BJ (cell line): Measurements from ENCODE around the gene MICALL1. TPM values are rescaled to one million over a fixed set of nuclear protein-coding genes. Genes with fewer than 3 reads are reported as not detected.

ENCODE experiments used
- CTCF ChIA-PET: fragments of 350-600 bp; formaldehyde crosslinking; extraction: SDS; loops from one replicate; lab custom pipeline; 2021; ENCODE audit warnings: antibody characterized with exemption, inconsistent platforms; lab: Yijun Ruan, JAX
- POLR2A ChIA-PET: fragments of 300-600 bp; sonication (Branson Sonifier 250); formaldehyde crosslinking; extraction: SDS; loops from one replicate; lab custom pipeline; 2021; ENCODE audit warnings: antibody characterized with exemption; lab: Charles Lee
- DNase-seq: peaks from one replicate; pipeline ENCODE4 v3.0.0-alpha.2; 2011; ENCODE audit warnings: low read depth
- H3K27me3 ChIP-seq: 2 replicates; pipeline ENCODE4 v1.6.0; 2011; ENCODE audit warnings: low read length; ENCODE audit not compliant: control insufficient read depth, insufficient read depth
- H3K36me3 ChIP-seq: 2 replicates; pipeline ENCODE4 v1.5.1; 2011; ENCODE audit warnings: low read length; ENCODE audit not compliant: control insufficient read depth, insufficient read depth
- H3K4me3 ChIP-seq: 2 replicates; pipeline ENCODE4 v1.5.1; 2011; ENCODE audit warnings: low read depth, mild to moderate bottlenecking, control low read depth, low read length
- polyA plus RNA-seq: library from polyadenylated mRNA; depleted of rRNA; stranded (reverse); fragments of >200 nt; gene quantifications from 2 replicates; pipeline ENCODE4 v1.2.3, GENCODE V29; 2011
- TF ChIP-seq, protein P1 (sequence below): IDR thresholded peaks from 2 replicates; pipeline ENCODE4 v1.5.1; 2011; ENCODE audit warnings: low read depth, mild to moderate bottlenecking, control low read depth, inconsistent platforms, low read length, moderate library complexity; ENCODE audit not compliant: insufficient read depth

Gene MICALL1
- polyA plus RNA-seq, 1 experiment = 26.5 TPM

DNA sequence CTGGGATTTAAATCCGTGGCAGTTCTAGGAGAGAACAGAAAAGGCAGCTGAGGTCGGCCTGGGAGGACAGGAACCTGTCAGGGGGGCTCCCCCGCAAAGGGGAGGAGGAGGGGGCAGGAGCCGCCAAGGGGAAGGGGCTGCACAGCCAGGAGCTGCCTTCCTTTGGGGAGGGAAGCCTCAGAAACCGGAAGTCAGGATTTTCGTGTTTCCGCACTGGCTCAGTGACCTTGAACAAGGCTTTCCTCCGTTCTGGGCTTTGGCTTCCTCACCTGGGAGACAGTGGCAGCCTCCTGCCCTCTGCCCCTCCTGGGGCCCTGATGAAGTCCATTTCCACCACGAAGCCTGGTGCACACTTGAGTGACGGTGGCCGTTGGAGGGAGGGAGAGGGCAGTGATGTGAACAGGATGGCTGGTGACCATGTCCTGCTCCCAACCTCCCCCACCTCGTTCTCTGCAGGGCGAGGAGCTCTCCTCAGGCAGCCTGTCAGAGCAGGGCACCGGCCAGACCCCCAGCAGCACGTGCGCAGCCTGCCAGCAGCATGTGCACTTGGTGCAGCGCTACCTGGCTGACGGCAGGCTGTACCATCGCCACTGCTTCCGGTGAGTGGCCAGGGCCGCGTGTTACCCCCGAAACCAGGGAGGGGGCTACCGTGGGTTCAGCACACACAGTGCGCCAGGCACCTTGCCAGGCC, 12.6 kb downstream of the MICALL1 start:
- POLR2A ChIA-PET = interaction anchor here (0.5 kb wide), 1 partner anchor 55 kb away, joined by 4 read pairs; no protein-coding TSS in a partner anchor
- CTCF ChIA-PET = interaction anchor here (0.9 to 1.3 kb wide), 3 partner anchors 9 to 15 kb away, joined by 3 to 4 read pairs (median 4); partner anchors contain the start of gene MICALL1
- Histone ChIP-seq H3K36me3 (peaks cover 33% of the 10 kb centered on the region), H3K27me3 (no peaks in the 10 kb centered on the region), H3K4me3 (no peak overlapping the region)
- DNase-seq = no peak
- TF ChIP-seq, protein P1, sequence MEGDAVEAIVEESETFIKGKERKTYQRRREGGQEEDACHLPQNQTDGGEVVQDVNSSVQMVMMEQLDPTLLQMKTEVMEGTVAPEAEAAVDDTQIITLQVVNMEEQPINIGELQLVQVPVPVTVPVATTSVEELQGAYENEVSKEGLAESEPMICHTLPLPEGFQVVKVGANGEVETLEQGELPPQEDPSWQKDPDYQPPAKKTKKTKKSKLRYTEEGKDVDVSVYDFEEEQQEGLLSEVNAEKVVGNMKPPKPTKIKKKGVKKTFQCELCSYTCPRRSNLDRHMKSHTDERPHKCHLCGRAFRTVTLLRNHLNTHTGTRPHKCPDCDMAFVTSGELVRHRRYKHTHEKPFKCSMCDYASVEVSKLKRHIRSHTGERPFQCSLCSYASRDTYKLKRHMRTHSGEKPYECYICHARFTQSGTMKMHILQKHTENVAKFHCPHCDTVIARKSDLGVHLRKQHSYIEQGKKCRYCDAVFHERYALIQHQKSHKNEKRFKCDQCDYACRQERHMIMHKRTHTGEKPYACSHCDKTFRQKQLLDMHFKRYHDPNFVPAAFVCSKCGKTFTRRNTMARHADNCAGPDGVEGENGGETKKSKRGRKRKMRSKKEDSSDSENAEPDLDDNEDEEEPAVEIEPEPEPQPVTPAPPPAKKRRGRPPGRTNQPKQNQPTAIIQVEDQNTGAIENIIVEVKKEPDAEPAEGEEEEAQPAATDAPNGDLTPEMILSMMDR = no peak

DNA sequence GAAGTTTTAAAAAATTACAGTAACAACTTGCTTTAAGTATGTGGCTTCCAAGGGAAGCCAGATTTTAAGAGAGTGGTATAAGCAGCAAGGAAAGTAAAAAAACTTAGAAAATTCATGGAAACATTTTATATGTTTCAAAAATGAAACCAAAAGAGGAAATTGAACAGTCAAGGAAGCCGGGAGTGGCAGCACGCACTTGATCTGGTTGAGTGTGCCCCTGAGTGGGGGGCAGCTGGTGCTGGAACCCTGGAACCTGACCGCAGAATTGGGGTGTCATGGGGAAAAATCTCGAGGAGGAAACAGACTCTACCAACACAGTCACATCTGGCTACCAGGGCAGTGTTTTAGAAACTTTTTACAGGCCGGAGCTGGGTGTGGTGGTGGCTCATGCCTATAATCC, 14.0 kb downstream of the MICALL1 start:
- POLR2A ChIA-PET = no interaction called here
- CTCF ChIA-PET = interaction anchor here (0.7 to 1.3 kb wide), 2 partner anchors 14 to 46 kb away, joined by 3 to 4 read pairs; partner anchors contain the start of gene MICALL1

DNA sequence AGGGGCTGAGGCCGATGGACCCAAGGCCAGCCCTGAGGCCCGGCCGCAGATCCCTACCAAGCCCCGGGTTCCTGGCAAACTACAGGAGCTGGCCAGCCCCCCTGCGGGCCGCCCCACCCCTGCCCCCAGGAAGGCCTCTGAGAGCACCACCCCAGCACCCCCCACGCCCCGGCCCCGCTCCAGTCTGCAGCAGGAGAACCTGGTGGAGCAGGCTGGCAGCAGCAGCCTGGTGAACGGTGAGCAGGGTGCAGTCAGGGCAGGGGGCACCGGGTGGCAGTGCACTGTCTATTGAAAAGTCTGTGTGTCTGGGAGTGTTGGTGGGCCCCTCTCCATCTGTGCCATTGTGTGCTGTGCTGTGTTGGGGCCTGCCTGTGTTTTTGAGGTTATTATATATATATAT, 16.1 kb downstream of the MICALL1 start:
- POLR2A ChIA-PET = no interaction called here

More for the DNA sequence above, 14.0 kb downstream of the MICALL1 start:
- TF ChIP-seq, protein P1 = no peak
- Histone ChIP-seq H3K4me3 (no peak overlapping the region), H3K36me3 (peaks cover 44% of the 10 kb centered on the region), H3K27me3 (no peaks in the 10 kb centered on the region)
- no peak for DNase-seq

DNA sequence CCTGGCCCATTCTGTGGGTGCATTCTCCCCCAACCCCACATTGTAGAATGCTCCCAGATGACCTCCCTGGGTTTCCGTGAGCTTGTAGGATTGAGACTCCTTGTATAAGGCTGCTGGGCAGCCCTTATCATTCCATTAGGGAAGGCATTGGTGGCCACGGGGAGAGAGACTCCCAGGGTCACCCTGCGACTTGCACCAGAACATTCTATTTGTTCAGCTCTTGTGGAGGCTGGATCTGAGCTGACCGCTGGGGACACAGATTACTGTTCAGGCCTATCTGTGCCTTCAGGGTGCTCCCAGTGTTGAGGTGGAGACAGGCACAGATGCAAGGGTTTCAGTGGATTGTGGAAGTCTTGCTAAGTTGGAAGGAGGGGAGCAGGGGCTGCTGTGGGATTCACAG, 17.8 kb downstream of the MICALL1 start:
- CTCF ChIA-PET = no interaction called here
- H3K4me3 ChIP-seq = no peak overlapping the region
- POLR2A ChIA-PET = no interaction called here
- no peaks in the 10 kb centered on the region for H3K27me3 ChIP-seq
- H3K36me3 ChIP-seq = peaks cover 41% of the 10 kb centered on the region
- no peak for DNase-seq
- TF ChIP-seq, protein P1 = no peak

More for the DNA sequence above, 16.1 kb downstream of the MICALL1 start:
- TF ChIP-seq, protein P1 = no peak
- Histone ChIP-seq H3K36me3 (peaks cover 46% of the 10 kb centered on the region), H3K4me3 (no peak overlapping the region), H3K27me3 (no peaks in the 10 kb centered on the region)
- CTCF ChIA-PET = no interaction called here
- no peak for DNase-seq

DNA sequence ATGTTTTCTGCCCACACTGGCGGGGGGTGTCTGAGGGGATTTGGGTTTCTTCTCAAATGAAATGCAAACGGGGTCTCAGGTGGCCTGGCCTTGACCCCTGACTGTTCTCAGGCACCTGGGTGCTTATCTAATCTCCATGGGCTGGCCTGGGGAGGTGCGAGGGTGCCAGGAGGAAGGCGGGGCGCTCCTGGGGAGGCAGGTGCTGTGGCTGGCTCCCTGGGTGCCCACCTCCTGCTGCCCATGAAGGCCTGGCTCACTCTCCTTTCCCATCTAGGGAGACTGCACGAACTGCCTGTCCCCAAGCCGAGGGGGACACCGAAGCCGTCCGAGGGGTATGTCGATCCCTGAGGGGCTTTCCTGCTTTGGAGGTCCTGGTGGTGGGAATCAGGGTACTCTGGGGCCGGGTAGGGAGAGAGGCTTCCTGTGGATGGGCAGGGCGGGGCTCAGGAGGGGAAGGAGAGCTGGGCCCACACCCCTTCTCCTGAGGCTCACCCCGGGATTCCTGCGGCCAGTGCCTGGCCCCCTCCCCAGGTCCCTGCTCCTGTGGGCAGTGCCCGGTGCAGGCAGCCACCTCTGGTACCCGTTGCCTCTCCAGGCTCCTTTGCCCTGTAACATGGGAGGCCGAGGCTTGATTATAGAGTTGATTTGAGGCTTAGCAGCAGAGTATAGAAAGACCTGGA, 18.4 kb downstream of the MICALL1 start:
- POLR2A ChIA-PET = no interaction called here
- TF ChIP-seq, protein P1 = no peak
- Histone ChIP-seq H3K36me3 (peaks cover 44% of the 10 kb centered on the region), H3K27me3 (no peaks in the 10 kb centered on the region), H3K4me3 (no peak overlapping the region)
- no peak for DNase-seq
- CTCF ChIA-PET = interaction anchor here (1.2 kb wide), 1 partner anchor 34 kb away, joined by 3 read pairs; no protein-coding TSS in a partner anchor
